Limb (tissue), 2 donors: ENCODE measurements around the gene CADM1.

Experiments
- DNase-seq, 2 donors: peaks; one replicate each; pipeline ENCODE4 v3.0.0-alpha.2; 2016; ENCODE audit errors: extremely low spot score in 2 of 2

CADM1 gene

GRCh38 chr11:115447273-115447864, 56.8 kb downstream of the CADM1 start:
- DNase-seq = no peak

GRCh38 chr11:115446214-115446613, 58.0 kb downstream of the CADM1 start:
- no peak for DNase-seq

- DNase-seq = no peak
Measured at GRCh38 chr11:115444542-115444941, 59.7 kb downstream of the CADM1 start.

GRCh38 chr11:115439969-115440540, 64.2 kb downstream of the CADM1 start:
- DNase-seq = no peak

- DNase-seq = no peak
Measured at GRCh38 chr11:115439385-115439784, 64.8 kb downstream of the CADM1 start.

- DNase-seq = no peak
Measured at GRCh38 chr11:115437902-115438575, 66.2 kb downstream of the CADM1 start.

GRCh38 chr11:115430345-115430744, 73.9 kb downstream of the CADM1 start:
- no peak for DNase-seq

- DNase-seq = no peak
Measured at GRCh38 chr11:115428306-115428705, 75.9 kb downstream of the CADM1 start.

GRCh38 chr11:115425816-115426215, 78.4 kb downstream of the CADM1 start:
- no peak for DNase-seq

GRCh38 chr11:115425250-115425649, 79.0 kb downstream of the CADM1 start:
- DNase-seq = no peak

- no peak for DNase-seq
Measured at GRCh38 chr11:115423728-115424459, 80.3 kb downstream of the CADM1 start.

GRCh38 chr11:115421992-115422689, 82.1 kb downstream of the CADM1 start:
- no peak for DNase-seq

GRCh38 chr11:115421352-115421991, 82.7 kb downstream of the CADM1 start:
- DNase-seq = no peak

GRCh38 chr11:115420505-115420904, 83.7 kb downstream of the CADM1 start:
- no peak for DNase-seq

- no peak for DNase-seq
Measured at GRCh38 chr11:115418626-115419025, 85.6 kb downstream of the CADM1 start.

- no peak for DNase-seq
Measured at GRCh38 chr11:115418081-115418480, 86.1 kb downstream of the CADM1 start.

- DNase-seq = no peak
Measured at GRCh38 chr11:115411120-115411519, 93.1 kb downstream of the CADM1 start.

- peak; percentile 67 to 68 for DNase-seq
Measured at GRCh38 chr11:115409691-115410220, 94.5 kb downstream of the CADM1 start.

- no peak for DNase-seq
Measured at GRCh38 chr11:115409116-115409670, 95.0 kb downstream of the CADM1 start.

GRCh38 chr11:115408036-115408921, 95.9 kb downstream of the CADM1 start:
- peak; percentile 64 to 88 for DNase-seq
